ENCODE data around the gene RPS6KL1.

DNA sequence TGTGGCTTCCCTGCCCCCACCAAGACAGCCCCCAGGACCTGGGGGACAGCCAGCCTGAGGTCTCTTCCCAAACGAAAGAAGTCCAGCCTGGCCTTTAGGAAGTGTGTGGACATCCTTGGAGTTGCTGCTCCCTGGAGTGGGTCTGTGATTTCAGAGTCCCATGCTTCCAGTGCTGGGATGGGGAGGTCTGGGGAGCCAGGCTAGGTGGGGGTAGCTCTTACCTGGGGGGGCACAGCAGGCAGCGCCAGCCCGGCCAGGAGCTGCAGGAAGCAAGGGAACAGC is 31.8 kb upstream of the RPS6KL1 start:
- no peak for TF ChIP-seq EZH2phosphoT487 (IDR thresholded peaks at IDR 0.05; ENCODE audit: insufficient read depth, low read depth)
- no peak for TF ChIP-seq EZH2 (IDR thresholded peaks at IDR 0.05; ENCODE audit: insufficient read depth, poor library complexity, severe bottlenecking)
